Measurements from ENCODE around the gene CFAP54.
"Not testable (repeated sequence)": the region's sequence is repeated elsewhere in the genome, so short reads cannot be mapped to it uniquely, and the experiment has no call there.

Gene CFAP54

GRCh38 chr12:96489392-96490056 lies at the start of gene CFAP54:
Gene CFAP54, plus strand, starts transcription at chr12:96489577. Its CDS starts 33 bp downstream, at chr12:96489610.
- peak; percentile 89 to 94 for DNase-seq

- DNase-seq: no peak
Measured at GRCh38 chr12:96441816-96442215, 47.6 kb upstream of the CFAP54 start.

DNA sequence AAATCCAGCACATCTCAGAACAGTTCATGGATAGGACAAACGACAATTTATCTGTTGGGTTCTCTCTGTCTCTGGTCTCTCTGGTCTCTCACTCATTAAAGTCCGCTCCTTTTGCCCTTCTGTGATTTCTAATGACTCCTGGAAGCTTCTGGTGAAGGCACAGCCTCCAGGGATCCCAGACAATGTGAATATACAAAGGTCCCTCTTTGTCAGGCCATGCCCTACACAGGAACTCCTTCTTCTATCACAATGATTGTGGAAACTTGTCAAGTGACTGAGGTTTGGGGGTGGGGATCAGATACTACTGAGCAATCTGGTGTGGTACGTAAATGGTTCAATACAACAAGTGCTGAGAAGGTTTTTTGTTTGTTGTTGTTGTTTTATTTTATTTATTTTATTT lies 46.5 kb upstream of the CFAP54 start:
- DNase-seq: no peak

DNA sequence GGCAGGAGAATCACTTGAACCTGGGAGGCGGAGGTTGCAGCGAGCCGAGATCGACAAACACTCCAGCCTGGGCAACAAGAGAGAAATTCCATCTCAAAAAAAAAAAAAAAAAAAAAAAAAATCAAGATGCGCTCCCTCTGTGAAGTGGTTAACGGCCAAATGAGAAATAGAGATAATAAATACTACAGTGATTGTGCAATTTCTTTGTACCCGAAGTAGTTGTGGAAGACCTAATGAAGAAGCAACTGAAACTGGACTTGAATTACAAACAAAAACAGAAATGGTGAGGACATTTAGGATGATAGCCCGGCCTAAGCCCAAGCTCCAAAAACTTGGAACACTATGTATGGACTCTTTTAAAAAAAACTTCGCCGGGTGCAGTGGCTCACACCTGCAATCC lies 45.0 kb upstream of the CFAP54 start:
- no peak for DNase-seq

GRCh38 chr12:96445691-96446583 lies 43.4 kb upstream of the CFAP54 start:
- DNase-seq: peak; percentile 94 to 97

- no peak for DNase-seq
Measured at GRCh38 chr12:96447256-96447655, 42.1 kb upstream of the CFAP54 start.

DNA sequence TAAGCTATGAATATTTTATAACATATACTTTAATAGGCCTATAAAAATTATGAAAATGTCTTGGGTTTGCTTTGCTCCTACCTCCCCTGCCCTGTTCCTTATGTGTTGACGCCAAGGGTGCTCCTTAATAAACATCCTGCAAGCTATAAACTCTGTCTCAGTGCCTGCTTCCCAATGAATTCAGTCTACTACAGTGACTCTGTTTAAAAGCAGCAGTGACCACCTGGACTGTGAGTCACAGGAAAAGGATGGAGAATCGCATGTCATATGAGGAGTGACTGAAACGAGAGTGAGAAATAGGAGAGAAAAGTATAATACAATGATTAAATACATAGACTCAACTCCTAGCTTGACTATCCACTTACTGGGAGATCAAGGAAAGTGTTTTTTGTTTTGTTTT lies 41.1 kb upstream of the CFAP54 start:
- peak; percentile 52 to 79 for DNase-seq

DNA sequence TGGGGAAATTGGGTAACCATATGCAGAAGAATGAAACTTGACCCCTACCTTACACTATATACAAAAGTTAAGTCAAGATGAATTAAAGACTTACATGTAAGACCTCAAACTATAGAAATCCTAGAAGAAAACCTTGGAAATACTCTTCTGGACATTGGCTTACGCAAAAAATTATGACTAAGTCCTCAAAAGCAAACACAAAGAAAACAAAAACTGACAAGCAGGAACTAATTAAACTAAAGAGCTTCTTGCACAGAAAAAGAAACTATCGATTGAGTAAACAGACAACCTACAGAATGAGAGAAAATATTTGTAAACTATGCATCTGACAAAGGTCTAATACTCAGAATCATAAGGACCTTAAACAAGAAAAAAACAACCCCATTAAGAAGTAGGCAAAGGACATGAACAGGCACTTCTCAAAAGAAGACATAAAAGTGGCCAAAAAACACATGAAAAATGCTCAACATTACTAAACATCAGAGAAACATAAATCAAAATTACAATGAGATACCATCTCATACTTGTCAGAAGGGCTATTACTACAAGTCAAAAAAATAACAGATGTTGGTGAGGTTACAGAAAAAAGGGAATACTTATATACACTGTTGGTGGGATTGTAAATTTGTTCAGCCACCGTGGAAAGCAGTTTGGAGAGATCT lies 37.0 kb upstream of the CFAP54 start:
- no peak for DNase-seq

GRCh38 chr12:96454396-96454795 lies 35.0 kb upstream of the CFAP54 start:
- DNase-seq: no peak

- no peak for DNase-seq
Measured at GRCh38 chr12:96456265-96456974, 33.0 kb upstream of the CFAP54 start.

- no peak for DNase-seq
Measured at GRCh38 chr12:96457191-96457930, 32.0 kb upstream of the CFAP54 start.

DNA sequence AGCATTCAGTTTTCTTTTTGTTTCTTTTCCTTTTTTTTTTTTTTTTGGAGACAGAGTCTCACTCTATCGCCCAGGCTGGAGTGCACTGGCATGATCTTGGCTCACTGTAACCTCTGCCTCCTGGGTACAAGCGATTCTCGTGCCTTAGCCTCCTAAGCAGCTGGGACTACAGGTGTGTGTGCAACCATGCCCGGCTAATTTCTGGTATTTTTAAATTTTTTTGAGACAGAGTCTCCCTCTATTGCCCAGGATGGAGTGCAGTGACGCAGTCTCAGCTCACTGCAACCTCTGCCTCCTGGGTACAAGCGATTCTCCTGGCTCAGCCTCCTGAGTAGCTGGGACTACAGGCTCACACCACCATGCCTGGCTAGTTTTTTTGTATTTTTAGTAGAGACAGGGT lies 30.1 kb upstream of the CFAP54 start:
- DNase-seq: not testable (repeated sequence)

GRCh38 chr12:96462571-96463280 lies 26.7 kb upstream of the CFAP54 start:
- no peak for DNase-seq

DNA sequence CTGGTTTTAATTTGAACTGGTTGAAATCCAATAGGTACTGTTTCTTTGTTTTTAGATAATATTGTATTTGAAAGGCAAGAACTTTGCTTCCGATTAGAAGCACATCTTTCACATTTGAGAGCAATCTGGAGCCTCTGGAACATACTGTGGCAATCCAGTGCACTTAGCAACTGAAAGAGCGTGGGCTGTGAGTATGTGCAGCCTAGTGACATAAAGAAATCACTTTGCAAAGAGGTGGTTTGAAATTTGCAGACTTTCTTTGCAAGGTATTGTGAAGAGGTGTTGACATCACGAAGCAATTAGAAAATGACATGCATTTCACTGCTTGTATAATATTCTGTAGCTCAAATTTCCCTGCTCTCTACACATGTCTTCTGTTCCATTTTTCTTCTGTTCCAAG lies 23.5 kb upstream of the CFAP54 start:
- no peak for DNase-seq

DNA sequence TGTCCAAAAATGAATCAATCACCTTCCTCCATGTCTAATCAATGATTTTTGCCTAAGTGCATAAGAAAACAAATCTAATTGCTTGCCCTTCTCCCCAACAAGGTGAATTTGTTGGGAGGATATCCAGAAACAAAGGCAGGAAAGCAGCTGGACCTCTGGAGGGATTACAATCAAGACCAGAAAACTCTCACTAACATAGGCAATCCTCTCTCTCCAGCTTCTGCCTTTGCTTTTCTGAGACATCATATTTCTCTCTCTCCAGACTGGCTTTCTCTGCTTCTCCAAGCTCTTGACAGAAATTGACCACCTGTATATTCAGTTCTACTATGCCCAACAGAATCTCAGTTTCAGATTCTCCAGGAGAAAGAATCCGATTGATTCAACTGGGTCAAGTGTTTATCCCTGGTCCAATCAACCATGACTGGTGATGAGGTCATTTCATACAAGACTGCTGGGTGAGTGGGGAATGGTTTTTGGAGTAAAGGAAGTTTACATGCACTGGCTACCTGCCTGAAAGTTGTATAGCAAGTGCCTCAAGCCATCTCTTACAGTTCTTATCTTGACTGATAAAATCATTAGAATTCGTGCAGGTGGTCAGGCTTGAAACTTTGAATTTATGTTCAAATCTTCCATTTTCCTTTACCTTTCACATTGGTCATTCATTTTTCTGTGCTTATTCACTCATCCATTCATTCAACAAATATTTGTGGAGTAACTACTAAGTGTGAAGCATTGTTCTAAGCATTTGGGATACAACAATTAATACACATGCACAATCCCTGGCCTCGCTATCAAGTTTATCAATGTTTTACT lies 22.2 kb upstream of the CFAP54 start:
- no peak for DNase-seq

DNA sequence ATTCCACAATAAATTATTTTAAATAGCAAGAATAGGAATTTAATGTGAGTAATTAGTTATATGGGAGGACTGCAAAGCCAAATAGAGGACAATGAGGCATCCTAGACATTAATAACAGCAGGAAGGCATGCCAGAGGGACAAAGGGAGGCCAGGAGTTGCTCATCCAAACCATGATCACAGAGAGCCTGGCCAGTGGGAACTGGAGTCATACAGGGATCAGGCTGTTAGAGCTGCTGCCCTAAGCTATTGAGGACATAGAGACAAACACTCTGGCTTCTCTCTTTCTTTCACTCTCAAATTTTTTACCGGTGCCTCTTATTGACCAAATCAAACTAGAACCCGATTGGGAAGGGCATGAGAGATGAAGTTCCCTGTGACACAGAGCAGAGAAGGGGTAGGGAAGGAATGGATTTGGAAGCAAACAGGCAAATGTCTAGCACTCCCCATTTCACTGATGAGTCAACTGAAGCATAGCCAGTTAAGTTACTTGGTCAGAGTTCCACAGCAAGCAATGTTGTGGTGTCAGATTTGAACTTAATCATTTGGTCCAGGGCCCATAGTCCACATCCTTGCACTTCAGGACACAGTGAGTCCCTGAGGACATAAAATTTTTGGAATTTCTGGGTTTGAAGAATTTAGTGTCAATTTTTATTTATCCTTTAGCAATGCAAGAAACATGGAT lies 17.9 kb upstream of the CFAP54 start:
- no peak for DNase-seq

DNA sequence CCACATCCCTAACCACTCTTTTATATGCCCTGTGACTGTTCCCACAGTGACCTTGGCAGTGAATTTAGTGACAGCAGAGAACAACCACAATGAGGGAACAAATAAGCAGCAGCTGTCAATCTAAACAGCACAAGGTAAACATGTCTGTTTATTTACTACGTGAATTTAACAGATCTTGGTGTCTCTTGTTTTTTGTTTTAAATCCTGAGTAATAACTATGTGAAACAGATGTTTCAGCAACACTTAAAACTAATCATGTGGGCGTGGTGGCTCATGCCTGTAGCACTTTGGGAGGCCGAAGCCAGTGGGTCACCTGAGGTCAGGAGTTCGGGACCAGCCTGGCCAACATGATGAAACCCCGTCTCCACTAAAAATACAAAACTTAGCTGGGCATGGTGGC lies 17.0 kb upstream of the CFAP54 start:
- DNase-seq: no peak

DNA sequence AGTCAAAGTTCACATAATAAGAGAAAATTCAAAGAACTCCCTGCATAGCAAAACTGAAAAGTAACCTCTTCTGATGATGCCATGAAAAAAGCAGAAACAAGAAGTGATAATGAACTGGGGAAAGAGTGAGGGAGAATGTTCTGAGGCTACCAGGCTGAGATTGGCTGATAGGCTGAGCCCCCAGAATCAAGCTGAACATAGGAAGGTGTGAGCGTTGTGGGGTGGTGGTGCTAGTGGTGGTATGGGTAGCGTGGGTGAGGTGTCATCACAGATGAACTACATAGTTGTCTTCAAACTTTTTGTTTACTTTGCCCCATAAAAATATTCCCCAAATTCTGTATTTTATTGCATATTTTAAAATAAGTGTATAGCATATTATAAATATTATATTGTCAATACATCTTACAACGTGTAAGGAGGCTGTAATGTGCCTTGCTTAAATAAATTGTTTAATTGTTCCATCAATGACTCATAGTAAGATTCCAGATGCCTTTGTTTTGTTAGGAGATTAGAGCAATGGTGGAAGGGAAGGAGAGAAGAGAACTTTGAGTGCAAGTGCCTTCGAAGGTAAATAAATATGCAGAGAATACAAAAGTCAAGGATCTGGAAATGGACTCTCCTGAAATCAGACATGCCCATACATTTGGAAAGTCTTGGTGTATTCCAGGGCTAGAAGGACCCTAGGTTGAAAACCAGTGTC lies 15.8 kb upstream of the CFAP54 start:
- no peak for DNase-seq

- DNase-seq: no peak
Measured at GRCh38 chr12:96474206-96474605, 15.2 kb upstream of the CFAP54 start.

DNA sequence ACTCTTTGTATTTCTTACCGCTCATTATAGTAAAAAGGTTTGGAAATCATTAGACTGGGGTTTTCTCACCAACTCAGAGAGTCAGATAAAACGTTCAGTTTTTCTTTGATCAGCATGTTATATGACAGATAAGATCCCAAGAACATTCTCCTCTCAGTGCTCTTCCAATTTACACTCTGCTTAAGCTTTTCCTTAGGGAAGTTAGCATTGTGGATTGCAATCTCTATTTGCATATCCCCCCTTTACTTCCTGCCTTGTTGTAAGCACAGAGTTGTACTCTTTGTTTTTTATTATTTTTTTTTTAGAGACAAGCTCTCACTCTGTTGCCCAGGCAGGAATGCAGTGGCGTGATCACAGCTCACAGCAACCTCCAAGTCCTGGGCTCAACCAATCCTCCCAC lies 11.4 kb upstream of the CFAP54 start:
- no peak for DNase-seq

Measured in SW 1271 (cell line).